OCI-LY7 (cell line): ENCODE measurements around the gene STARD3. TPM values are rescaled to one million over a fixed set of nuclear protein-coding genes. Genes with fewer than 3 reads are reported as not detected.

Experiments used
- BruUV-seq: library from RNA; stranded (reverse); fragments of 400-500 nt; replicated peaks from 2 replicates; lab custom pipeline; 2021; lab: Mats Ljungman, UMichigan
- CTCF ChIA-PET: fragments of 300-600 bp; sonication (Branson Sonifier 250); formaldehyde crosslinking; loops from one replicate; lab custom pipeline; 2022; ENCODE audit warnings: antibody characterized with exemption; ENCODE audit not compliant: unreplicated experiment; lab: Charles Lee
- POLR2A ChIA-PET: fragments of 300-600 bp; sonication (Branson Sonifier 250); formaldehyde crosslinking; loops from one replicate; lab custom pipeline; 2022; ENCODE audit warnings: antibody characterized with exemption; lab: Charles Lee
- DNase-seq: peaks from one replicate; pipeline ENCODE4 v3.0.0-alpha.2; 2015; ENCODE audit warnings: low spot score
- H2AFZ ChIP-seq: fragments of 200-600 bp; sonication (generic), shearing (Covaris generic); 2 replicates; pipeline ENCODE4 v1.6.1; 2014; ENCODE audit warnings: mild to moderate bottlenecking, antibody characterized with exemption, low read length, moderate library complexity
- H3K27ac ChIP-seq: fragments of 200-600 bp; sonication (generic); 2 replicates; pipeline ENCODE4 v1.5.1; 2014; ENCODE audit warnings: mixed run types, low read depth, mild to moderate bottlenecking, moderate library complexity, low read length, inconsistent platforms; ENCODE audit not compliant: poor library complexity, severe bottlenecking
- H3K36me3 ChIP-seq: fragments of 200-600 bp; sonication (generic); 2 replicates; pipeline ENCODE4 v1.6.1; 2014; ENCODE audit warnings: mild to moderate bottlenecking, antibody characterized with exemption, low read length, moderate library complexity, mixed read lengths; ENCODE audit not compliant: insufficient read depth
- H3K4me1 ChIP-seq: fragments of 200-600 bp; sonication (generic); 2 replicates; pipeline ENCODE4 v1.5.1; 2014; ENCODE audit warnings: mild to moderate bottlenecking, low read length; ENCODE audit not compliant: insufficient read depth, poor library complexity, severe bottlenecking
- H3K4me2 ChIP-seq: fragments of 200-600 bp; sonication (generic); 2 replicates; pipeline ENCODE4 v1.6.1; 2014; ENCODE audit warnings: mild to moderate bottlenecking, low read length
- H3K4me3 ChIP-seq: fragments of 200-600 bp; sonication (generic); 2 replicates; pipeline ENCODE4 v1.5.1; 2014; ENCODE audit warnings: mild to moderate bottlenecking, low read depth, low read length; ENCODE audit not compliant: poor library complexity, severe bottlenecking
- H3K79me2 ChIP-seq: fragments of 200-600 bp; sonication (generic); 2 replicates; pipeline ENCODE4 v1.6.1; 2016; ENCODE audit warnings: low read depth, mild to moderate bottlenecking, low read length, moderate library complexity, mixed read lengths; ENCODE audit not compliant: insufficient read depth
- H3K9me2 ChIP-seq: fragments of 200-600 bp; sonication (generic); 2 replicates; pipeline ENCODE4 v1.6.1; 2016; ENCODE audit warnings: mild to moderate bottlenecking, low read length, mixed read lengths; ENCODE audit not compliant: insufficient read depth
- H3K9me3 ChIP-seq: fragments of 200-600 bp; sonication (generic); 2 replicates; pipeline ENCODE4 v1.6.1; 2014; ENCODE audit warnings: mild to moderate bottlenecking, mixed run types, low read length, mixed read lengths
- H4K20me1 ChIP-seq: fragments of 200-600 bp; sonication (generic); 2 replicates; pipeline ENCODE4 v1.6.1; 2014; ENCODE audit warnings: mild to moderate bottlenecking, antibody characterized with exemption, low read length, moderate library complexity, mixed read lengths; ENCODE audit not compliant: insufficient read depth
- EZH2phosphoT487 ChIP-seq: fragments of 200-600 bp; sonication (generic); IDR thresholded peaks from 2 replicates; pipeline ENCODE4 v1.6.1; 2018; ENCODE audit warnings: low read depth, borderline replicate concordance, mild to moderate bottlenecking, mixed run types, antibody characterized with exemption, low read length, moderate library complexity, mixed read lengths
- intact Hi-C: fragments of 100-400 bp; cut with micrococcal nuclease; formaldehyde crosslinking; loops from one replicate; pipeline ENCODE4 v1.10.0; 2022; ENCODE audit not compliant: unreplicated experiment
- total RNA-seq, 2 experiments: library from RNA; depleted of rRNA in 1 of 2; stranded (reverse); fragments of >200 nt in 1 of 2; shearing (Covaris generic) in 1 of 2; gene quantifications; 2 replicates each; pipeline ENCODE4 v1.2.3, GENCODE V29; 2014 to 2022
- TF ChIP-seq, protein P1 (sequence below): fragments of 200-600 bp; sonication (generic); conservative IDR thresholded peaks from 2 replicates; pipeline ENCODE4 v1.5.1; 2014; ENCODE audit warnings: mild to moderate bottlenecking, antibody characterized with exemption, low read length, moderate library complexity, mixed read lengths

STARD3 gene
- total RNA-seq, 2 experiments from 2014 or later = 36.5 to 54.2 TPM

DNA sequence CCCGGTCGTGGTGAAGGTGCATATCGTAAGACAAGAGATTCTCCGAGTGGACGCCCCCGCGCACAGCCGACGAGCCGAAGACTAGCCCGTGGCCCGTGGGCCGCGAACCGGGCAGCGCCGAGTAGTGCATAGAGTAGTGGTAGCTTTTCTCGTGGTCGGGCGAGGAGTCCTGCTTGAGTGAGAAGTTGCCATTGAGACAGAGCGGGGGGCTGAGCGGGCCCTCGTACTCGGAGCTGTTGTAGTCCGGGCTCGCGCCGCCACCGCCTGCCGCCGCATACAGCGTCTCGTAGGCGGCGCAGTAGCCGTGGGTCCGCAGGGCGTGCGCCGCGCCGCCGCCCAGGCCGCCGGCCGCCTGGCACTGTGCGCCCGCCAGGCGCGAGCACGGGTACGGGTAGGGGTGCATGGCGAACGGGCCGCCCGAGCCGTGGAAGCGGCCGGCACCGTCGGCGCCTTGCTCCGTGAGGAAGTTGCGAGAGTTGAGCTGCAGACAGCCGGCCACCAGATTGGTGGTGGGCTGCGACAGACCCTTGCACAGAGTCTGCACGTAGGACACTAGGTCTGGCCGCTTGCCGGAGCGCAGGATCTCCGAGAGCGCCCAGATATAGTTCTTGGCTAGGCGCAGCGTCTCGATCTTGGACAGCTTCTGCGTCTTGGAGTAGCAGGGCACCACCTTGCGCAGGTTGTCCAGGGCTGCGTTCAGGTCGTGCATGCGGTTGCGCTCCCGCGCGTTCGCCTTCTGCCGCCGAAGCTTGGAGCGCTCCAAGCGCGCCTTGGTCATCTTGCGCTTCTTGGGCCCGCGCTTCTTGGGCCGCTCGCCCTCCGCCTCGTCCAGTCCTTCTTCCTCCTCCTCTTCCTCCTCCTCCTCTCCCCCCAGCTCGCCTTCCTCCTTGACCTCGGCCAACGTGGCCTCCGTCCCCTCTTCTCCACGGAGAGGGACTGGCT, 31.2 kb upstream of the STARD3 start:
- no peak overlapping the region for H2AFZ ChIP-seq
- POLR2A ChIA-PET = no interaction called here
- no peak overlapping the region for H3K27ac ChIP-seq
- H3K4me1 ChIP-seq = peaks cover 14% of the 10 kb centered on the region
- no peak for DNase-seq
- no peaks in the 10 kb centered on the region for H3K9me3 ChIP-seq
- H3K4me2 ChIP-seq = no peak overlapping the region
- CTCF ChIA-PET = no interaction called here
- TF ChIP-seq, protein P1, sequence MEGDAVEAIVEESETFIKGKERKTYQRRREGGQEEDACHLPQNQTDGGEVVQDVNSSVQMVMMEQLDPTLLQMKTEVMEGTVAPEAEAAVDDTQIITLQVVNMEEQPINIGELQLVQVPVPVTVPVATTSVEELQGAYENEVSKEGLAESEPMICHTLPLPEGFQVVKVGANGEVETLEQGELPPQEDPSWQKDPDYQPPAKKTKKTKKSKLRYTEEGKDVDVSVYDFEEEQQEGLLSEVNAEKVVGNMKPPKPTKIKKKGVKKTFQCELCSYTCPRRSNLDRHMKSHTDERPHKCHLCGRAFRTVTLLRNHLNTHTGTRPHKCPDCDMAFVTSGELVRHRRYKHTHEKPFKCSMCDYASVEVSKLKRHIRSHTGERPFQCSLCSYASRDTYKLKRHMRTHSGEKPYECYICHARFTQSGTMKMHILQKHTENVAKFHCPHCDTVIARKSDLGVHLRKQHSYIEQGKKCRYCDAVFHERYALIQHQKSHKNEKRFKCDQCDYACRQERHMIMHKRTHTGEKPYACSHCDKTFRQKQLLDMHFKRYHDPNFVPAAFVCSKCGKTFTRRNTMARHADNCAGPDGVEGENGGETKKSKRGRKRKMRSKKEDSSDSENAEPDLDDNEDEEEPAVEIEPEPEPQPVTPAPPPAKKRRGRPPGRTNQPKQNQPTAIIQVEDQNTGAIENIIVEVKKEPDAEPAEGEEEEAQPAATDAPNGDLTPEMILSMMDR = no peak
- TF ChIP-seq EZH2phosphoT487 = no peak
- H3K79me2 ChIP-seq = no peaks in the 10 kb centered on the region
- no peaks in the 10 kb centered on the region for H3K9me2 ChIP-seq
- H4K20me1 ChIP-seq = no peaks in the 10 kb centered on the region
- intact Hi-C loops = no loop called here
- no peak overlapping the region for H3K4me3 ChIP-seq
- no TSS peak for BruUV-seq
- no peaks in the 10 kb centered on the region for H3K36me3 ChIP-seq

DNA sequence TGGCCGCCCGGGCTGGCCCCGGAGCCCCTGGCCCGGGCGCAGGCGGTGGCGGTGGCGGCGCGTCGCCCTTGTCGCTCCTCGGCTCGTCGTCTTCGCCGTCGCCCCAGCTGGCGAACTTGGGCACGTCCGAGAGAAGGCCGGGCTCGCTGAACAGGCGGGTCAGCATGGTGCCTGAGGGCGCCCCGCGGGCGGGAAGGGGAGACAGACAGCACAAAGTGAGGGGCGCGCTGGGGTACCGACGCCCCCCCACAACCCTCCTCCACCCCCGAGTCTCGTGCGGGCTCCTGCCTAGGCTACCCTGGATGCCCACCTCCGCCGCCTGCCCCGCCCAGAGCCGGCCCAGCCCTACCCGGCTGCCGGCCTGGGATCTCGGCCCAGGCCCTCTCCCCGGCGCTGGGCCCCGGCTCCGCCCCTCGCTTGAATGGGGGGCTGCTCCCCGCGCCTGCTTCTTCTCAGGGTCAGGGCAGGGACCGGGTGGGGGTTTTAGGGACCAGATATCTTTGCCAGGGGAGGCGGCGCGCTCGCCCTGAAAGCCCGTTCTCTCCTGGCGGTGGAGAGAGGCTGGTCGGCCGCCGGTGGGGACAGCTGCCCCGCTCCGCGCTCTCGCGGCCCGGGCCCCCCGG, 30.4 kb upstream of the STARD3 start:
- ChIA-PET POLR2A (no interaction called here), CTCF (no interaction called here)
- TF ChIP-seq EZH2phosphoT487 = no peak
- TF ChIP-seq, protein P1 = no peak
- H4K20me1 ChIP-seq = no peaks in the 10 kb centered on the region
- no peaks in the 10 kb centered on the region for H3K9me3 ChIP-seq
- H3K36me3 ChIP-seq = no peaks in the 10 kb centered on the region
- intact Hi-C loops = no loop called here
- H3K79me2 ChIP-seq = no peaks in the 10 kb centered on the region
- no peak overlapping the region for H2AFZ ChIP-seq
- peaks cover 14% of the 10 kb centered on the region for H3K4me1 ChIP-seq
- BruUV-seq = no TSS peak
- DNase-seq = no peak
- no peak overlapping the region for H3K4me2 ChIP-seq
- H3K4me3 ChIP-seq = no peak overlapping the region
- no peaks in the 10 kb centered on the region for H3K9me2 ChIP-seq
- H3K27ac ChIP-seq = no peak overlapping the region
